Stimulated activated CD4-positive, alpha-beta T cell treated with anti-CD3 and anti-CD28 coated beads, TNF-alpha, amount 100 ng/mL, for 48 hours (primary cell): ENCODE results near the gene SLC29A4.
"Not testable (repeated sequence)": the region's sequence is repeated elsewhere in the genome, so short reads cannot be mapped to it uniquely, and the experiment has no call there.

ENCODE experiments used
- DNase-seq, 3 donors: peaks; one replicate each; pipeline ENCODE4 v3.0.0-alpha.2; 2020; ENCODE audit warnings: low read depth in 3 of 3

The SLC29A4 gene

GRCh38 chr7:5296015-5296610 lies 13.4 kb downstream of the SLC29A4 start:
- no peak for DNase-seq

GRCh38 chr7:5296611-5297226 lies 14.0 kb downstream of the SLC29A4 start:
- peak; percentile 37 to 60 (median 41) for DNase-seq

GRCh38 chr7:5300366-5300765 lies 17.6 kb downstream of the SLC29A4 start:
- DNase-seq: no peak

- no peak for DNase-seq
Measured at GRCh38 chr7:5302577-5302976, 19.8 kb downstream of the SLC29A4 start.

GRCh38 chr7:5303061-5303460 lies 20.3 kb downstream of the SLC29A4 start:
- no peak for DNase-seq

GRCh38 chr7:5303591-5304505 lies 21.1 kb downstream of the SLC29A4 start:
- no peak for DNase-seq

- not testable (repeated sequence) for DNase-seq
Measured at GRCh38 chr7:5305050-5305449, 22.3 kb downstream of the SLC29A4 start.

GRCh38 chr7:5307221-5308142 lies 24.7 kb downstream of the SLC29A4 start:
- DNase-seq: not testable (repeated sequence)

GRCh38 chr7:5309146-5309545 lies 26.4 kb downstream of the SLC29A4 start:
- no peak for DNase-seq

GRCh38 chr7:5310822-5311405 lies 28.2 kb downstream of the SLC29A4 start:
- no peak for DNase-seq

- DNase-seq: not testable (repeated sequence)
Measured at GRCh38 chr7:5312276-5313070, 29.7 kb downstream of the SLC29A4 start.

- not testable (repeated sequence) for DNase-seq
Measured at GRCh38 chr7:5313076-5313885, 30.5 kb downstream of the SLC29A4 start.

- DNase-seq: no peak
Measured at GRCh38 chr7:5314864-5315263, 32.1 kb downstream of the SLC29A4 start.

- no peak for DNase-seq
Measured at GRCh38 chr7:5315761-5316160, 33.0 kb downstream of the SLC29A4 start.

- DNase-seq: not testable (repeated sequence)
Measured at GRCh38 chr7:5318613-5319012, 35.9 kb downstream of the SLC29A4 start.

- DNase-seq: no peak
Measured at GRCh38 chr7:5320391-5320790, 37.6 kb downstream of the SLC29A4 start.

GRCh38 chr7:5320802-5321396 lies 38.2 kb downstream of the SLC29A4 start:
- DNase-seq: no peak

GRCh38 chr7:5322621-5323410 lies 40.1 kb downstream of the SLC29A4 start:
- no peak for DNase-seq
